ENCODE results near the gene UFD1. TPM values are rescaled to one million over a fixed set of nuclear protein-coding genes. Genes with fewer than 3 reads are reported as not detected.

The UFD1 gene
- total and polyA plus RNA-seq, 2 donors (not counting 1 experiment from before 2014, with no cell fraction given), result 41.3 to 86.2 TPM

DNA sequence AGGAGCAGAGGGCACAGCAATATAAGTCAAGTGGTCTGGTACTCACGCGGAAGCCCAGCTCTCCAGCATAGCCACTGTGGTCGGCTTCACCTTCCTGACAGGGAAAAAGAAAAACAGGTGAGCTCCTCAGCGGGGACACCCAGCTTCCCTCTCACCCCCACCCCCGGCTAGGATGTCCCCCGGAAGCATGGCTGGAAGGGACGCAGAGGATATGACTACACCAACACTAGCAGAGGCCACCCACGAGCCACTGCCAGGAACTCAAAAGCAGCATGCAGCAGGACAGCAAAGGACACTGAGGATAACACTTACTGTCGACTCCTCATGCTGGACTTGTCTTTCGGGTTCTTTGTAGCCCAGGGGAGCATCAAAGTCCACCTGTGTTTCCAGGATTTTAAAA, 22.5 kb downstream of the UFD1 start:
- Histone ChIP-seq H3K9ac (ENCODE audit: insufficient read depth, low read length) (no peak overlapping the region), H3K9me3 (ENCODE audit: control insufficient read depth, insufficient read depth, low read depth, low read length) (no peaks in the 10 kb centered on the region), H3K36me3 (ENCODE audit: control insufficient read depth, insufficient read depth, low read length) (peaks cover 22% of the 10 kb centered on the region), H2AFZ (ENCODE audit: low read length) (no peak overlapping the region), H3K4me1 (ENCODE audit: control insufficient read depth, extremely low read depth, insufficient read depth, low read length) (peaks cover 3% of the 10 kb centered on the region), H3K27me3 (ENCODE audit: control insufficient read depth, insufficient read depth, low read length) (no peaks in the 10 kb centered on the region), H3K4me2 (ENCODE audit: extremely low read depth, insufficient read depth, low read length) (no peak overlapping the region), H4K20me1 (ENCODE audit: control insufficient read depth, extremely low read depth, insufficient read depth, low read length) (no peaks in the 10 kb centered on the region), H3K79me2 (ENCODE audit: control insufficient read depth, insufficient read depth, low read length) (no peaks in the 10 kb centered on the region), H3K27ac (ENCODE audit: insufficient read depth, low read length) (no peak overlapping the region), H3K4me3 (replicated peaks in 1 of 4; ENCODE audit: control extremely low read depth in 1 of 4, insufficient read depth in 1 of 4, low read depth in 3 of 4, low read length in 4 of 4) (no peak overlapping the region)
- no peak for TF ChIP-seq EZH2 (IDR thresholded peaks at IDR 0.05; ENCODE audit: low read length, missing control alignments)
- TF ChIP-seq, protein P1, sequence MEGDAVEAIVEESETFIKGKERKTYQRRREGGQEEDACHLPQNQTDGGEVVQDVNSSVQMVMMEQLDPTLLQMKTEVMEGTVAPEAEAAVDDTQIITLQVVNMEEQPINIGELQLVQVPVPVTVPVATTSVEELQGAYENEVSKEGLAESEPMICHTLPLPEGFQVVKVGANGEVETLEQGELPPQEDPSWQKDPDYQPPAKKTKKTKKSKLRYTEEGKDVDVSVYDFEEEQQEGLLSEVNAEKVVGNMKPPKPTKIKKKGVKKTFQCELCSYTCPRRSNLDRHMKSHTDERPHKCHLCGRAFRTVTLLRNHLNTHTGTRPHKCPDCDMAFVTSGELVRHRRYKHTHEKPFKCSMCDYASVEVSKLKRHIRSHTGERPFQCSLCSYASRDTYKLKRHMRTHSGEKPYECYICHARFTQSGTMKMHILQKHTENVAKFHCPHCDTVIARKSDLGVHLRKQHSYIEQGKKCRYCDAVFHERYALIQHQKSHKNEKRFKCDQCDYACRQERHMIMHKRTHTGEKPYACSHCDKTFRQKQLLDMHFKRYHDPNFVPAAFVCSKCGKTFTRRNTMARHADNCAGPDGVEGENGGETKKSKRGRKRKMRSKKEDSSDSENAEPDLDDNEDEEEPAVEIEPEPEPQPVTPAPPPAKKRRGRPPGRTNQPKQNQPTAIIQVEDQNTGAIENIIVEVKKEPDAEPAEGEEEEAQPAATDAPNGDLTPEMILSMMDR (conservative IDR thresholded peaks at IDR 0.05 in 1 of 2, IDR thresholded peaks at IDR 0.05 in 1 of 2; ENCODE audit: low read depth in 1 of 2, low read length in 2 of 2), result no peak
- DNase-seq (ENCODE audit: low read depth in 2 of 2), result no peak

DNA sequence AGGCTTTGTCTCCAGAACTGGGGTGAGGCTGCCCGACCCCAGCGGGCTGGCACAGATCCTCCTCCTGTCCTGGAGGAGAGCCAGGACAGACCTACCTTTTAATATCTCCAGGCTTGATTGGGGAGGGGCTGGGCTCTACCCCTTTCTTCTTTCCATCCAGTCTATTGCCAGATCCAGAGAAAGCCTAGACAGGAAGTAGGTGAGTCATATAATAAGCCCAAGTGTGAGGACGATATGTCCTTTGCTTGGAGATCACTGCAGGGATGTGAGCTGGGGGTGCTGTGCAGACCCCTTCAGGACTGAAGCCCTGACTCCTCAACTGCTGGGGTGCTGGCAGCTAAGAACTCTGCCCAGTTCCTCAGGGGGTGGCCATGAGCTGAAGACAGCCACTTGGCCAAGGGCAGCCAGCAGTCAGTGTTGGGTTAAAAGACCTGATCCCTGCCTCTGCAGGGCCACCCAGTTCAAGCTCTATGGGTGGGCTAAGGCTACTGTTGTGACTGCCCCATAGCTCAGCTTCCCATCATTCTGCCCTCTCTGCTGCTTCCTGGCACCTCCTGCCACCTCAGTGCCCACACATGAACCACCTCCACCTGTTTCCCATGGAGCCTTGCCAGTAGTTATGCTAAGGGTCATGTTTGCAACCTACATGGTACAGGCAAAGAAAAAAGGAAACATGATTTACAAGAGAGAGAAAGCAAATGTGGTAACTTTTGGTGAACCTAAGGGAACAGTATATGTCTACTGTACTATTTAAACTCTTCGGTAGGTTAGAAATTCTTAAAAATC, 23.2 kb downstream of the UFD1 start:
- H3K4me3 ChIP-seq (replicated peaks in 1 of 4; ENCODE audit: control extremely low read depth in 1 of 4, insufficient read depth in 1 of 4, low read depth in 3 of 4, low read length in 4 of 4), result no peak overlapping the region
- no peak overlapping the region for H2AFZ ChIP-seq (ENCODE audit: low read length)
- DNase-seq (ENCODE audit: low read depth in 2 of 2), result no peak
- no peak overlapping the region for H3K27ac ChIP-seq (ENCODE audit: insufficient read depth, low read length)
- H3K36me3 ChIP-seq (ENCODE audit: control insufficient read depth, insufficient read depth, low read length), result peaks cover 22% of the 10 kb centered on the region
- no peak overlapping the region for H3K9ac ChIP-seq (ENCODE audit: insufficient read depth, low read length)
- no peak overlapping the region for H3K4me2 ChIP-seq (ENCODE audit: extremely low read depth, insufficient read depth, low read length)
- H3K4me1 ChIP-seq (ENCODE audit: control insufficient read depth, extremely low read depth, insufficient read depth, low read length), result peaks cover 3% of the 10 kb centered on the region
- H4K20me1 ChIP-seq (ENCODE audit: control insufficient read depth, extremely low read depth, insufficient read depth, low read length), result no peaks in the 10 kb centered on the region
- TF ChIP-seq, protein P1 (conservative IDR thresholded peaks at IDR 0.05 in 1 of 2, IDR thresholded peaks at IDR 0.05 in 1 of 2; ENCODE audit: low read depth in 1 of 2, low read length in 2 of 2), result no peak
- TF ChIP-seq EZH2 (IDR thresholded peaks at IDR 0.05; ENCODE audit: low read length, missing control alignments), result no peak
- no peaks in the 10 kb centered on the region for H3K9me3 ChIP-seq (ENCODE audit: control insufficient read depth, insufficient read depth, low read depth, low read length)
- no peaks in the 10 kb centered on the region for H3K79me2 ChIP-seq (ENCODE audit: control insufficient read depth, insufficient read depth, low read length)
- H3K27me3 ChIP-seq (ENCODE audit: control insufficient read depth, insufficient read depth, low read length), result no peaks in the 10 kb centered on the region

DNA sequence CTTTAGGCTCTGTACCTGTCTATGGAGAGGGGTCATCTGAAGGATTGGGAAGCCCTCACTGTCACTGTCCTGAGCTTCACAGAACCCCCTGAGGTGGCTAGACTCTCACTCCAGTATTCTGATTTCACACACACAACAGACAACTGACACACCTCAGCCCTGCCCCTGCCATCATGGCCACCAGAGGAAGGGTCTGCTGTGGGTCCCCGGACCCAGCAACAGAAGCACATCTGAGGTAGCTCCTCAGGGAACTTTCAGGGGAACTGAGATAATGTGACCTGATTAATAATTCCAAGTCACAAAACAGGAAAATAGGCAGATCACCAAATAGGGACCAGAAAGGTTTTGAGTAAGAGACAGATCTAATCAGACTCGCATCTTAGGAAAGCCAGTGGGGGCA, 24.0 kb downstream of the UFD1 start:
- H3K27me3 ChIP-seq (ENCODE audit: control insufficient read depth, insufficient read depth, low read length), result no peaks in the 10 kb centered on the region

More for the DNA sequence above, 24.0 kb downstream of the UFD1 start:
- DNase-seq (ENCODE audit: low read depth in 2 of 2), result no peak
- Histone ChIP-seq H4K20me1 (ENCODE audit: control insufficient read depth, extremely low read depth, insufficient read depth, low read length) (no peaks in the 10 kb centered on the region), H3K4me3 (replicated peaks in 1 of 4; ENCODE audit: control extremely low read depth in 1 of 4, insufficient read depth in 1 of 4, low read depth in 3 of 4, low read length in 4 of 4) (no peak overlapping the region), H3K9me3 (ENCODE audit: control insufficient read depth, insufficient read depth, low read depth, low read length) (no peaks in the 10 kb centered on the region), H3K4me1 (ENCODE audit: control insufficient read depth, extremely low read depth, insufficient read depth, low read length) (peaks cover 3% of the 10 kb centered on the region), H2AFZ (ENCODE audit: low read length) (no peak overlapping the region), H3K9ac (ENCODE audit: insufficient read depth, low read length) (no peak overlapping the region), H3K27ac (ENCODE audit: insufficient read depth, low read length) (no peak overlapping the region), H3K36me3 (ENCODE audit: control insufficient read depth, insufficient read depth, low read length) (peaks cover 22% of the 10 kb centered on the region), H3K79me2 (ENCODE audit: control insufficient read depth, insufficient read depth, low read length) (no peaks in the 10 kb centered on the region), H3K4me2 (ENCODE audit: extremely low read depth, insufficient read depth, low read length) (no peak overlapping the region)
- TF ChIP-seq EZH2 (IDR thresholded peaks at IDR 0.05; ENCODE audit: low read length, missing control alignments), result no peak

Data from fibroblast of lung (primary cell).